IMR-90 (cell line): ENCODE results near the gene PYCARD. TPM values are rescaled to one million over a fixed set of nuclear protein-coding genes. Genes with fewer than 3 reads are reported as not detected.

Experiments used
- ATAC-seq: fragments of 200-7000 bp; cut with Tn5 transposase; 2 replicates; pipeline ENCODE4 v1.9.1; 2020; ENCODE audit warnings: low read depth, mild to moderate bottlenecking, moderate library complexity
- BruUV-seq: library from RNA; stranded (reverse); fragments of 400-500 nt; replicated peaks from 2 replicates; lab custom pipeline; 2021; lab: Mats Ljungman, UMichigan
- CTCF ChIA-PET: fragments of 300-600 bp; formaldehyde crosslinking; extraction: SDS; loops from one replicate; lab custom pipeline; 2021; ENCODE audit warnings: antibody characterized with exemption; lab: Yijun Ruan, JAX
- POLR2A ChIA-PET: fragments of 300-600 bp; sonication (Branson Sonifier 250); formaldehyde crosslinking; loops from one replicate; lab custom pipeline; 2022; ENCODE audit warnings: antibody characterized with exemption; ENCODE audit not compliant: unreplicated experiment; lab: Charles Lee
- DNase-seq: peaks from one replicate; pipeline ENCODE4 v3.0.0; 2013
- H2AFZ ChIP-seq: replicated peaks from 2 replicates; pipeline ENCODE3; 2013; ENCODE audit warnings: low read length, mild to moderate bottlenecking; ENCODE audit not compliant: poor library complexity
- H2AK5ac ChIP-seq: 2 replicates; pipeline ENCODE4 v1.6.1; 2013; ENCODE audit warnings: low read depth, low read length, inconsistent platforms
- H2AK9ac ChIP-seq: replicated peaks from 2 replicates; pipeline ENCODE3; 2013; ENCODE audit warnings: mild to moderate bottlenecking, low read depth, low read length, moderate library complexity; ENCODE audit not compliant: poor library complexity
- H2BK120ac ChIP-seq: 2 replicates; pipeline ENCODE4 v1.6.1; 2013; ENCODE audit warnings: low read depth, low read length, inconsistent platforms
- H2BK15ac ChIP-seq: 3 replicates; pipeline ENCODE4 v1.6.1; 2013; ENCODE audit warnings: low read depth, low read length, inconsistent platforms
- H2BK20ac ChIP-seq: 2 replicates; pipeline ENCODE4 v1.6.1; 2013; ENCODE audit warnings: low read depth, mild to moderate bottlenecking, inconsistent platforms, low read length, moderate library complexity
- H2BK5ac ChIP-seq: 2 replicates; pipeline ENCODE4 v1.6.1; 2013; ENCODE audit warnings: mild to moderate bottlenecking, low read depth, low read length, inconsistent platforms; ENCODE audit not compliant: poor library complexity, severe bottlenecking
- H3K14ac ChIP-seq: replicated peaks from 2 replicates; pipeline ENCODE4 v1.6.1; 2013; ENCODE audit warnings: low read depth, low read length, inconsistent platforms
- H3K18ac ChIP-seq: 2 replicates; pipeline ENCODE4 v1.6.1; 2013; ENCODE audit warnings: low read depth, low read length, control low read depth
- H3K23ac ChIP-seq: 2 replicates; pipeline ENCODE4 v1.6.1; 2013; ENCODE audit warnings: low read depth, low read length, inconsistent platforms
- H3K27ac ChIP-seq: 2 replicates; pipeline ENCODE4 v1.5.1; 2013; ENCODE audit warnings: mild to moderate bottlenecking, control low read depth, low read length; ENCODE audit not compliant: insufficient read depth
- H3K27me3 ChIP-seq: 2 replicates; pipeline ENCODE4 v1.6.1; 2013; ENCODE audit warnings: low read length; ENCODE audit not compliant: control insufficient read depth, insufficient read depth
- H3K36me3 ChIP-seq: 2 replicates; pipeline ENCODE4 v1.6.1; 2013; ENCODE audit warnings: low read length, mixed read lengths; ENCODE audit not compliant: control insufficient read depth, insufficient read depth
- H3K4ac ChIP-seq: 2 replicates; pipeline ENCODE4 v1.6.1; 2013; ENCODE audit warnings: low read depth, low read length, inconsistent platforms
- H3K4me1 ChIP-seq: 2 replicates; pipeline ENCODE4 v1.6.1; 2013; ENCODE audit warnings: low read length, mixed read lengths; ENCODE audit not compliant: control insufficient read depth, insufficient read depth
- H3K4me2 ChIP-seq: 2 replicates; pipeline ENCODE4 v1.6.1; 2013; ENCODE audit warnings: low read depth, mild to moderate bottlenecking, control low read depth, low read length, moderate library complexity
- H3K4me3 ChIP-seq: 2 replicates; pipeline ENCODE4 v1.5.1; 2013; ENCODE audit warnings: low read depth, mild to moderate bottlenecking, control low read depth, low read length, moderate library complexity; ENCODE audit not compliant: insufficient read depth
- H3K56ac ChIP-seq: 2 replicates; pipeline ENCODE4 v1.6.1; 2013; ENCODE audit warnings: low read length, inconsistent platforms; ENCODE audit not compliant: insufficient read depth; ENCODE audit errors: extremely low read depth
- H3K79me1 ChIP-seq, 2 experiments: 2 replicates each; pipeline ENCODE4 v1.6.1; 2013; ENCODE audit warnings: low read length in 2 of 2, inconsistent platforms in 1 of 2, low read depth in 1 of 2
- H3K9ac ChIP-seq: 2 replicates; pipeline ENCODE4 v1.6.1; 2013; ENCODE audit warnings: low read depth, low read length, control low read depth
- H3K9me1 ChIP-seq: 2 replicates; pipeline ENCODE4 v1.6.1; 2013; ENCODE audit warnings: low read length, inconsistent platforms; ENCODE audit not compliant: insufficient read depth
- H3K9me3 ChIP-seq: 2 replicates; pipeline ENCODE4 v1.6.1; 2013; ENCODE audit warnings: low read length; ENCODE audit not compliant: control insufficient read depth, insufficient read depth
- H4K20me1 ChIP-seq: 2 replicates; pipeline ENCODE4 v1.6.1; 2013; ENCODE audit warnings: low read length, inconsistent platforms; ENCODE audit not compliant: insufficient read depth
- H4K5ac ChIP-seq: 2 replicates; pipeline ENCODE4 v1.6.1; 2013; ENCODE audit warnings: mild to moderate bottlenecking, low read depth, low read length, control low read depth
- H4K8ac ChIP-seq, 2 experiments: 2 replicates each; pipeline ENCODE4 v1.6.1; 2013; ENCODE audit warnings: low read depth in 2 of 2, low read length in 2 of 2, control low read depth in 1 of 2, inconsistent platforms in 1 of 2
- H4K91ac ChIP-seq: 2 replicates; pipeline ENCODE4 v1.6.1; 2013; ENCODE audit warnings: low read depth, low read length, inconsistent platforms; ENCODE audit not compliant: insufficient read depth
- CEBPB ChIP-seq: IDR thresholded peaks from 2 replicates; pipeline ENCODE4 v1.6.1; 2012; ENCODE audit warnings: low read depth, low read length, improper control_type of control experiment
- POLR2A ChIP-seq: IDR thresholded peaks from 2 replicates; pipeline ENCODE4 v1.6.1; 2012; ENCODE audit warnings: mild to moderate bottlenecking, low read depth, low read length
- RFX5 ChIP-seq: IDR thresholded peaks from 2 replicates; pipeline ENCODE4 v1.8.0; 2012; ENCODE audit warnings: low read depth, mild to moderate bottlenecking, low read length, moderate library complexity
- WGBS, 2 experiments: methylation state at CpG; one replicate each; pipeline versions ENCODE4 v1.1.5 to v1.1.7; 2013; ENCODE audit warnings: missing lambda C conversion rate in 2 of 2; ENCODE audit not compliant: insufficient read length in 1 of 2; ENCODE audit errors: extremely low coverage in 2 of 2; 5-methylcytosine and 5-hydroxymethylcytosine counted together
- dilution Hi-C: fragments of 300-500 bp; cut with HindIII; formaldehyde crosslinking; loops from one replicate; pipeline ENCODE4 v1.14.3; 2018; ENCODE audit warnings: low sequenced_read_pairs; ENCODE audit not compliant: unreplicated experiment
- in situ Hi-C: fragments of 300-500 bp; cut with MboI; formaldehyde crosslinking; loops from 3 replicates; pipeline ENCODE4 v1.14.3; 2019; ENCODE audit warnings: low sequenced_read_pairs, inconsistent platforms, mixed read lengths
- intact Hi-C: fragments of 100-400 bp; cut with micrococcal nuclease; formaldehyde crosslinking; loops from 2 replicates; pipeline ENCODE4 v1.10.0; 2022
- polyA plus RNA-seq, 3 experiments: library from polyadenylated mRNA; depleted of rRNA; stranded (reverse); fragments of >200 nt; gene quantifications; 2 replicates each; pipeline ENCODE4 v1.2.3, GENCODE V29; 2012; ENCODE audit warnings: low replicate concordance in 1 of 3
- total RNA-seq: library from RNA; depleted of rRNA; stranded (reverse); fragments of >200 nt; gene quantifications from 2 replicates; pipeline ENCODE4 v1.2.3, GENCODE V29; 2012

PYCARD gene
- total and polyA plus RNA-seq, 2 of the 4 experiments (the other 2 are of a cell fraction): 10.2 to 20.5 TPM

- H3K14ac ChIP-seq: no peak overlapping the region
- H3K9me3 ChIP-seq: no peaks in the 10 kb centered on the region
- H3K18ac ChIP-seq: no peak overlapping the region
- no peak overlapping the region for H4K8ac ChIP-seq
- H3K27ac ChIP-seq: no peak overlapping the region
- no peak overlapping the region for H3K9ac ChIP-seq
- H2BK20ac ChIP-seq: no peak overlapping the region
- no peak overlapping the region for H4K91ac ChIP-seq
- no peak overlapping the region for H3K4ac ChIP-seq
- in situ Hi-C loops: no loop called here
- no peak for ATAC-seq
- CTCF ChIA-PET: no interaction called here
- H3K23ac ChIP-seq: no peak overlapping the region
- no peak overlapping the region for H2AK5ac ChIP-seq
- H3K27me3 ChIP-seq: peaks cover 3% of the 10 kb centered on the region; the same call in 1 of the 2 replicates
- WGBS, 2 experiments: 80% methylated on average over 2 of the region's 10 CpGs; no CpG with 5 or more reads in 1 of the 2 experiments
- no peaks in the 10 kb centered on the region for H3K36me3 ChIP-seq
- H3K79me1 ChIP-seq: no peaks in the 10 kb centered on the region
- no peak overlapping the region for H2BK120ac ChIP-seq
- no peak overlapping the region for H3K56ac ChIP-seq
- H3K4me1 ChIP-seq: no peaks in the 10 kb centered on the region
- H2BK15ac ChIP-seq: no peak overlapping the region
- no peak for TF ChIP-seq POLR2A
- TF ChIP-seq RFX5: no peak
- no peak for TF ChIP-seq CEBPB
- BruUV-seq: no TSS peak
- no peak overlapping the region for H2AK9ac ChIP-seq
- DNase-seq: no peak
- POLR2A ChIA-PET: no interaction called here
- H3K4me2 ChIP-seq: no peak overlapping the region
- no peaks in the 10 kb centered on the region for H3K9me1 ChIP-seq
- no peak overlapping the region for H3K4me3 ChIP-seq
- H2AFZ ChIP-seq: no peak overlapping the region
- H2BK5ac ChIP-seq: no peak overlapping the region
- no peak overlapping the region for H4K5ac ChIP-seq
- intact Hi-C loops: no loop called here
- H4K20me1 ChIP-seq: no peaks in the 10 kb centered on the region
- dilution Hi-C loops: no loop called here
Observed at GRCh38 chr16:31229501-31229900, 26.9 kb upstream of the PYCARD start.
